GM21529 (cell line): ENCODE results near the gene RBM33.
"Not testable (repeated sequence)": the region's sequence is repeated elsewhere in the genome, so short reads cannot be mapped to it uniquely, and the experiment has no call there.

Source experiments
- ATAC-seq: cut with Tn5 transposase; IDR thresholded peaks from one replicate; pipeline ENCODE4 v1.9.1; 2021; ENCODE audit not compliant: unreplicated experiment

The RBM33 gene

GRCh38 chr7:155644178-155644970 is at the start of gene RBM33:
Gene RBM33 (plus strand): TSS chr7:155644661. CDS start chr7:155644877, 216 bp downstream.
- peak; percentile 73 for ATAC-seq

GRCh38 chr7:155594961-155595366 is 49.5 kb upstream of the RBM33 start:
- no peak for ATAC-seq

GRCh38 chr7:155597753-155598140 is 46.7 kb upstream of the RBM33 start:
- no peak for ATAC-seq

- ATAC-seq = peak; percentile 84
Measured at GRCh38 chr7:155598810-155599210, 45.7 kb upstream of the RBM33 start.

- no peak for ATAC-seq
Measured at GRCh38 chr7:155602156-155602555, 42.3 kb upstream of the RBM33 start.

- ATAC-seq = no peak
Measured at GRCh38 chr7:155602750-155603149, 41.7 kb upstream of the RBM33 start.

- ATAC-seq = no peak
Measured at GRCh38 chr7:155603205-155603857, 41.1 kb upstream of the RBM33 start.

GRCh38 chr7:155603858-155604503 is 40.5 kb upstream of the RBM33 start:
- no peak for ATAC-seq

- ATAC-seq = no peak
Measured at GRCh38 chr7:155604504-155604997, 39.9 kb upstream of the RBM33 start.

GRCh38 chr7:155609185-155609584 is 35.3 kb upstream of the RBM33 start:
- no peak for ATAC-seq

- no peak for ATAC-seq
Measured at GRCh38 chr7:155610633-155611193, 33.7 kb upstream of the RBM33 start.

- ATAC-seq = no peak
Measured at GRCh38 chr7:155611808-155612447, 32.5 kb upstream of the RBM33 start.

GRCh38 chr7:155612658-155613057 is 31.8 kb upstream of the RBM33 start:
- no peak for ATAC-seq

- ATAC-seq = not testable (repeated sequence)
Measured at GRCh38 chr7:155615085-155615484, 29.4 kb upstream of the RBM33 start.

GRCh38 chr7:155618708-155619633 is 25.5 kb upstream of the RBM33 start:
- ATAC-seq = no peak

GRCh38 chr7:155619634-155620271 is 24.7 kb upstream of the RBM33 start:
- ATAC-seq = no peak

GRCh38 chr7:155620497-155620896 is 24.0 kb upstream of the RBM33 start:
- ATAC-seq = no peak

GRCh38 chr7:155621418-155621980 is 23.0 kb upstream of the RBM33 start:
- ATAC-seq = no peak

GRCh38 chr7:155624412-155624811 is 20.0 kb upstream of the RBM33 start:
- ATAC-seq = no peak
